Measurements from ENCODE around the gene CXADR.
"Not testable (repeated sequence)": the region's sequence is repeated elsewhere in the genome, so short reads cannot be mapped to it uniquely, and the experiment has no call there.

Gene CXADR

DNA sequence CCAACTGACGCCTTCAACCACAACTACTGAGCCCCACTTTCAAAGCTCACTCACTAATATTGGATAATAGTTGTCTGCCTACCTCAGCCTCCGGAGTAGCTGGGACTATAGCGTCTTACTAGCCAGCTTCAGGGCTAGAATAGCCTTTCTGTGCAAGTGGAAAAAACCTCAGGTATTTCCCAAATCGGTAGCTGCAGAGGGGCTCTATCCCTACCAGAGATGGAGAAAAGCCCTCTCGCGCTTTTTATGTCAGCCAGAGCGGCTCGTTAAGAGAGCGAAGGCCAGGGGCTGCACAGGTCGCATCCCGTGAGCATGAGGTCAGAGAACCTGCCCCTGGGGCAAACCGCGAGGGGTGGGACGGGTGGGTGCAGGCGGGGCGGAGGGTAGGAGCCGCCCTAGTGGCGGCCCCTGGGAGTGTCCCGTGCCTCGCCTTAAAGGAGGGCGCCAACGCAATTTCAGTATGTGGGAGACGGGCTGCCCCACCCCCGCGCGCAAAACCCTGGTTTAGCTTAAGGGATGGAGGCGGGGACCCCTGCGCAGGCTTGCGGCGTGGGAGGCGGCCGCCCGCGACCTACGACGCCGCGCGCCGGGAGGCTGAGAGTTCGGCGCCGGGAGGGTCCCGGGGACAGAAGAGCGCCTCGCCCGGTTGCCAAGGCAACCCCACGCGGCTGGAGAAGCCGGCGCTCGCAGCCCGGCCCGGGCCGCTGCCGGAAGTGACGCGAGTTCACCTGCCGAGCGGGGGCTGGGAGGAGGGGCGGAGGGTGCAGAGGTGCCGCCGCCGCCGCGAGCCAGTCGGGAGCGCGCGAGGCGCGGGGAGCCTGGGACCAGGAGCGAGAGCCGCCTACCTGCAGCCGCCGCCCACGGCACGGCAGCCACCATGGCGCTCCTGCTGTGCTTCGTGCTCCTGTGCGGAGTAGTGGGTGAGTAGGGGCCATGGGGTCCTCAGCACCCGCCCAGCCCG is at the start of gene CXADR:
TSS of gene CXADR (plus strand) at position 791 of the 961 bp plus-strand sequence. CDS start at position 878, 87 bp downstream.
- DNase-seq (ENCODE audit: low read depth in 2 of 2): peak; percentile 60 to 63

DNA sequence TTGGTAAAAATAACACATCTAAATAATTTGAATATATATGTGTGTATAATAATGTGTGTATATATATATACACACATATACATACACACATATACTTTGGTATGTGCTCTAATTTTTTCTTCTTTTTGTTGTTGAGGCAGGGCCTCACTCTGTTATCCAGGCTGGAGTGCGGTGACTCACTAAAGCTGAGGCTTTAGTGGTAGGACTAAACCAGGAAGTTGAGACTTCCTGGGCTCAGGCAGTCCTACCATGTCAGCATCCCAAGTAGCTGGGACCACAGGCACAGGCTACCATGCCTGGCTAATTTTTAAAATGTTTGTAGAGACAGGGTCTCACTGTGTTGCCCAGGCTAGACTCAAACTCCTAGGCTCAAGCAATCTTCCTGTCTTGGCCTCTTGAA is 46.7 kb upstream of the CXADR start:
- no peak for DNase-seq (ENCODE audit: low read depth in 2 of 2)

DNA sequence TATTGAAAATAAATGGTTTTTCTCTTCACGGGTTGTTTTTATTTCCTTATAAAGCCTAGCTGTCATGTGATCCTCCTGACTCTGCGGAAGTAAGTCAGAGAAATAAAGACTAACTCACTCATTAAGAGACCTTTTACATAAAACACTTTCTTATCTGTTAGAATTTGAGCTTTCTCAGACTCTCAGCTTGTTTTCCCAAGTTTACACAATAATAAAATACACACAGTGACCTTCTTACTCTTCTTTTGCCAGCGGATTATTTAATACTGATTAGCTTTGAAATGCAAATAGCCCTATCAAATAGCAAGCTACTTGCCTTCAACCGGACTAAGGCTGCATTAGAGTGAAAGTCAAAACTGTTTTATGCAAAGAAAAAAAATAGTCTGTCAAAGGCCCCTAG is 45.5 kb upstream of the CXADR start:
- no peak for DNase-seq (ENCODE audit: low read depth in 2 of 2)

DNA sequence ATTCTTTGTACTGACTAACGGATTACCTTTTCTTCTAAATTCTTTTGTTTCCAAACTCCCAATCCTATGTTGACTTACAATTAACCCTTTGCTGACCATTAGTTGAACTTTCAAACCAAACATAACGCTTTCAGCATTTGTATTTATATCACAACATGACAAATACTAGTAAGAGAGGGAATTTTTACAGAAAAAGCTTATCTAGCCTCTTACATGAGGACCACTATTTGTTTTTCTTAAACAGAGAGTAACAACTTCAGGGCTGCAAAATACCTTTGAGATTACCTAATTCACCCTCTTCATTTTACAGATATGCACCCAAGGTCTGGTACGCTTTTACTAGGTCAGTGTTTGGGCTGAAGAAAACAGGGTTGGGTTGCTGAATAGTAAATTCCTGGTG is 45.0 kb upstream of the CXADR start:
- DNase-seq (ENCODE audit: low read depth in 2 of 2): no peak

DNA sequence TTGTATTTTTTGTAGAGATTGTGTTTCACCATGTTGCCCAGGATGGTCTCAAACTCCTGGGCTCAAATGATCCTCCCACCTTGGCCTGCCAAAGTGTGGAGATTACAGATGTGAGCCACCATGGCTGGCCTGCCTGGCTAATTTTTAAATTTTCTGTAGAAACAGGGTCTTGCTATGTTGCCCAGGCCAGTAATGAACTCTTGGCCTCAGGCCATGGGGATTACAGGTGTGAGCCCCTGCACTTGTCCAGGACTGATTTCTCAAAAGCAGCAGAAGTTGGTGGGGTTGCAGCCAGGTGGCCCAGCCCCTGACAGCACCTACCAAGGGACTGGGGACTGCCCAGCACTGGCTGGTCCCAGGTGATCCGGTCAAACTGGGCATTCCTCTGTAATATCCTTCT is 44.1 kb upstream of the CXADR start:
- DNase-seq (ENCODE audit: low read depth in 2 of 2): no peak

DNA sequence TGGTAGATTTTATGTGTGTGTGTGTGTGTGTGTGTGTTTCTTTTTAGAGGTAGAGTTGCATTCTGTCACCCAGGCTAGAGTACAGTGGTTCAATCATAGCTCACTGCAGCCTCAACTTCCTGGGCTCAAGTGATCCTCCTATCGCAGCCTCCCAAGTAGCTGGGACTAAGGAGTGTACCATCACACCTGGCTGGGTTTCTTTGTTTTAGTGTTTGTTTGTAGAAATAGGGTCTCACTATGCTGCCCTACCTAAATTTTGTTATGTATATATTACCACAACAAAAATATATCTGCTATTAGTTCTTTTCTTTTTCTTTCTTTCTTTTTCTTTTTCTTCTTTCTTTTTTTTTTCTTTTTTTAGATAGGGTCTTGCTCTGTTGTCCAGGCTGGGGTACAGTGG is 43.1 kb upstream of the CXADR start:
- no peak for DNase-seq (ENCODE audit: low read depth in 2 of 2)

DNA sequence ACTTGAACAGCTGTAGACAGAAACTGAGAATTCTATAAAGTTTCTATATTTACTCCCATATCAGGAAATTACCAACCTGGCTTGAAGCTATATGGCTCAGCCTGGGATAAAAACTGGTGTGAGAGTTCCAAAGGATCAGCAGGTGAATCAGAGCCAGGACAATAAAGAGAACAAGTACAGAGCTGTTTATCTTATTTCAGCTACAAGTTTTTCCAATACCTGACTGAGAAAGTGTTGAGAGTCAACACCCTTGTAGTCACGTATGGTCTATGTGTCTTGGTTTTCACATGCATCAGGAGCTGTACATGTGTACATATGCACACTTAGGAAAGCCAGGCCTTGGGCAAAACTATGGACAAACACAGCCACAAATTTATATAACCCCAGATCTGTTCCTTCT is 40.7 kb upstream of the CXADR start:
- DNase-seq (ENCODE audit: low read depth in 2 of 2): no peak

DNA sequence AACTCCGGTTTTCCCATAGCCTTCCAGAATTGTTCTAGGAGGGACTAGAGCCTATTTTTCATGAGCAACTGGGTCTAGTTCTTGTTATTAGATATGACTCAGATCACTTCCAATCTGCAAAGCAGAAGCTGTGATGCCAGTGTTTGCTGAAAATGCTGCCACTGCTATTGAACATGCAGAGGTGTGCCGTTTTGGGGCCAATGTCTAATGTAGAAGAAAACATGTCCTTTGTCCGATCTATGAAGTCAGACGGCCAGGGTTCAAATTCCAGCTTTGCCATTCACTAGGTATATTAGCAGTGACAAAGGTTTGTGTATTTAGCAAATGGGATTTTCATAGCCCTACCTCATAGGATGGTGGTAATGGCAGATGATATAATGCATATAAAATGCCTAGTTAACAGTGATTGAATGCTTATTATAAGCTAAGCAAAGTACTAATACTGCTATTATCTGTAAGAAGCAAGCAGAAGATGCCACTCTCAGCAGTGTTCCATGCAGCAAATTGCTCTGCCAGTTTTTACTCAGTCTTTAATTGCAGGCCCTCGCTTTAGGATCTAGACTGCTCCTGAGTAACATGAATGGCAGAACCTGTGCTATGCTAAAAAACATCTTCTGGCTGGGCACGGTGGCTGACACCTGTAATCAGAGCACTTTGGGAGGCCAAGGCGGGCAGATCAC is 40.1 kb upstream of the CXADR start:
- DNase-seq (ENCODE audit: low read depth in 2 of 2): no peak

DNA sequence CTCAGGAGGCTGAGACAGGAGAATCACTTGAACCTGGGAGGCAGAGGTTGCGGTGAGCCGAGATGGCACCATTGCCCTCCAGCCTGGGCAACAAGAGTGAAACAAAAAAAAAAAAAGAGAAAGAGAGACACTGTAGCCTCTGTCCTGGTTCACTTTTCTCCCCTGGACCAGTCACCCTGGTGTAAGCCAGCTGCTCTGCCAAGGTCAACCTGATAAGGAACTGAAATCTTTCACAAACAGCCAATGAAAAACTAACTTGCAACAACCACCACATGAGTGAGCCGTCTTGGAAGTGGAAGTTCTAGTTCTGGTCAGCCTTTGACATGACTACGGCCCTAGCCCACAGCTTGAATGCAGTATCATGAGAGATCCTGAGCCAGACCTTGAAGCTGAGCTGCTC is 36.8 kb upstream of the CXADR start:
- no peak for DNase-seq (ENCODE audit: low read depth in 2 of 2)

DNA sequence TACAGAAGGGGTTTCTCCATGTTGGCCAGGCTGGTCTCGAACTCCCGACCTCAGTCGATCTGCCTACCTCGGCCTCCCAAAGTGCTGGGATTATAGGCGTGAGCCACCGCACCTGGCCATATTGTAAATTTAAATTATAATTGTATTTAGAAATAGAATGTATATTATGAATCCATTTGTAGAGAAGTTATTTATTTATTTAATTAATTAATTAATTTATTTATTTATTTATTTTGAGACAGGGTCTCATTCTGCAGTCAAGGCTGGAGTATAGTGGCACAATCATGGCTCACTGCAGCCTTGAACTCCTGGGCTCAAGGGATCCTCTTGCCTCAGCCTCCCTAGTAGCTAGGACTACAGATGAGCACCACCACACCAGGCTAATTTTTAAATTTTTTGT is 34.7 kb upstream of the CXADR start:
- not testable (repeated sequence) for DNase-seq (ENCODE audit: low read depth in 2 of 2)

DNA sequence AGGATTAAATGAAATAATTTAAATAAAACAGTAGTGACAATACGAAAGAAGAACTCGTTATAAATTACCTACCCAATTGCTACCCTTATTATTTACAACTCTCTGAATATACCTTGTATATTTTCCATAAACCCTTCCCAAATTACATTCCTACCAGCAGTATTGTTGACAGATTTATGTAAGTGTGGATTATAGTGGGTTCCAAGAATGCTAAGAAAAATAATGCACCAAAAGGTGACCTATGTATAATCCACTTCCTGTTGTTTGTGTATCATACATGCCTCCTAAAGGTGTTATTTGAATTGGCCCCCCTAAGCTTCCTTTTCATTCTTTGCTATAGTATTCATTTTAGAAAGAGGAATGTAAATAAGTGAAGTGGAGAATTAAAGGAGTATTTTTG is 33.2 kb upstream of the CXADR start:
- no peak for DNase-seq (ENCODE audit: low read depth in 2 of 2)

DNA sequence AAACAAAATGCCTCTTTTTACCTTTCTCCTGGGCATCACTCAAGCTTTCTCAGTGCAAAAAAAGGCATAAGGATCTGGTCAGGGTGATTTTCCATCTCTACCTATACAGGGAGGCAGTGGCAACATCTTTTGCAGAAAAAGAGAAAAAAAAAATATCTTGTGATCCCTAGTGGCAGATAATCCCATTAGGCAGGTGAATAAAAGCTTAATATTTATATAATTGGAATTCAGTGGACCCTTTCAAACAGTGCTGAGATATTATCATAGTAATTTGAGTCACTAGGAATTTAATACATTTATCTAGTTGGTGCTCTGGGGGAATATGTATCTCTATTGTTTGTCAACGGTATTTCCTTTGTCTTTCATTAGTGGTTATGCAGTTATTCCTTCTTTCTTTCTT is 29.9 kb upstream of the CXADR start:
- no peak for DNase-seq (ENCODE audit: low read depth in 2 of 2)

DNA sequence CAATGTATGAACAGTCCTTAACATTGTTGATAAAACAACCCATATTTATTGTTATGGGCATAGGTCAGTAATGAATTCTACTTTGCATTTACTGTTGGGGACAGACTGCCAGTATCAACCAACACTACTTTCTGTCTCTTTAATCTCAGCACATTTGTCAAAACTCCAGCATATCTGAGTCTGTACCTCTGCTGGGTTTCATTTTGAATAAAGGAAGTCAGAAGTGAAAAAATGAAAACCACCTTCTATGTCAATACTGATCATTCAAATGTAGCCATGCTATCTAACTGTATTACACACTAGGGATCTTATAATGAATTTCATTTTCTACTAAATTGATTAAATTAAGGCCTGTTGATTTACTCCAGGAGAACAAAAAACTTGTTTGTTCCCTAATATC is 24.2 kb upstream of the CXADR start:
- no peak for DNase-seq (ENCODE audit: low read depth in 2 of 2)

DNA sequence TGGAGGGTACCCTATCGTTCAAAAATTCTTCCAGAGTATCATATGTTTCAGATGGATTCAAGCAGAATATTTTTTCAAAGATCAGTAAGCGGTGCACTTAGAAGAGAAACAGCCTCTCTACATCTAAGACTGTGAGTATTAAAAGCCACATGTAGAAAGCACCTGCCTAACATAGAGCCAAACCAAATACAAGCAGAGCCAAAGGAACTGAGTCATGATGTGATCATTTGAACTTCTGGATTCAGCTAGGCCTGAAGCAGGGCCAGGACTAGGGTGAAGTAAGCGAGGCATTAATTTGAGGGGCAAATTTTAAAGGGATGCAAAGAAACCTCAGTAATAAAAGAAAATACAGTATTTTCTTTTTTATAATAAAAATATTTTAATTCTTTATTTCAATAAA is 23.3 kb upstream of the CXADR start:
- DNase-seq (ENCODE audit: low read depth in 2 of 2): not testable (repeated sequence)

DNA sequence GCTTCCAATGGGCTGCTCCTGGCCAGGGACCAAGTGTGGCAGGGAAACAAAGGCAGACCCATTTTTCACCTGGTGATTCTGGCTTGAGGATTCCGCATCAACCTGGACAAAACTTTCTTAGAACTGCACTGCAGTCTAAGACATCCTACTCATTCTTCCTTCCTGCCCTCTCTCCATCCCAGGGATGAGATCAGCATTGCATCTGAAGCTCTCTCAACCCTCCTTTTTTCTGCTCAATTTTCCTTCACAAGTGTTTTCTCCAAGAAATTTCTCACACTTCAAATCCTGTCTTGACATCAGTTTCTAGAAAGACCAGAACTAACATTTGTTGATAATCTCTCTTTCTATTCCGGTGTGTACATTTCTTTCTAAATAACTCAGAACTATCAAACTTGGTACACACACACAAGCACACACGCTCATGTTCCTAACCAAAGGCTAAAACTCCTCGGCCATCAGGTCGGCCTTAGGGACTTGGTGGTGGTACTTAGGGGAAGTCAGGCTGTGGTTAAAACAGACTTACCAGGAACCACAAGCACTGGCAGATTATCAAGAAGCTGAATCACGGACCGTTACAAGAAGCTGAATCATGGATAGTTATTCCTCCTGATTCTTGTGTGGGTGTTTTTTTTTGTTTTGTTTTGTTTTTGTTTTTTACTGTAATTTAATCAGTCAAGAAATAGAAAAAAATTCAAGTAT is 21.0 kb upstream of the CXADR start:
- no peak for DNase-seq (ENCODE audit: low read depth in 2 of 2)

DNA sequence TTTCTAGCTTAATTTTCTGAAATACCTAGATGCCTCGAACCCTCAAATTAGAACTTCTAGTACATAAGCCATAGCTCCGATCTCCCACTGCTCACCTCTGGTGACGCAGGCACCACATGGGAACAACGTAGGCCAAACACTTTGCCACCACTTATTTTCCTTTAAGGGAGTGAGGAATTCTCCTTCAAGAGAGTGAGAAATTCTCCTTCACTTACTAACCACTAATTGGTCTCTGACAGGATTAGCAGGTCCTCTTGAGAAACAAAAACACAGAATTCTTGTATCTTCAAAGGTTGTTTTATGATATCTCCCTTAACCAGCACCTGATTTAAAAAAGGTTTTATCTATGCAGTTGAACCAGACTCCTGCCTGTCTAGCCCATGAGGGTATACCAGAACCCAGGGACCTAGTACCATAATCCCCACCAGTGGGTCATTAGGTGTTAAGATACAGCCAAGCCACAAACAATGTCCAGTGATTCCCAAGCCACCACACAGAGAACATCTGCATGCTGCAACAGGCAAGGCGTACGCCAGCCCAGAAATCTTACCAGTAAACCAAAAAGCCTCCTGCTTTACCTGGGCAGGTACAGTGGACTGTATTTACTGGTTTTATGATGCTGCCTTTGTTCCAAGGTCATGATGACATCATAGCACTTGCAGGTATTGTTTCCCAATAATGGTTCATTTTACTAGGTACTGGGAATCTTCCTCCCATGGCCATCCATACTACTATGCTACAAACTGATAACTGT is 20.3 kb upstream of the CXADR start:
- no peak for DNase-seq (ENCODE audit: low read depth in 2 of 2)

DNA sequence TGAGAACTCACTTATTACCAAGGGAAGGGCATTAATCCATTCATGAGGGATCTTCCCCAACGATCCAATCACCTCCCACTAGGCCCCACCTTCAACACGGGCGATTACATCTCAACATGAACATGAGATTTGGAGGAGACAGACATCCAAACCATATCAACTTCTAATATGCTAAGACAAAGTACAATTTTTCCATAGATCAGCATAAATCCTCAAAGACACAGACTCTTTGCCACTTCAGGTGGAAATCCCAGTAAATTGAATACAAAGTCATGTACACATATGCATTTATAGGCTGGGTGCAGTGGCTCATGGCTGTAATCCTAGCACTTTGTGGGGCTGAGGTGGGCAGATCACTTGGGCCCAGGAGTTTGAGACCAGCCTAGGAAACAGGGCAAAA is 18.8 kb upstream of the CXADR start:
- no peak for DNase-seq (ENCODE audit: low read depth in 2 of 2)

DNA sequence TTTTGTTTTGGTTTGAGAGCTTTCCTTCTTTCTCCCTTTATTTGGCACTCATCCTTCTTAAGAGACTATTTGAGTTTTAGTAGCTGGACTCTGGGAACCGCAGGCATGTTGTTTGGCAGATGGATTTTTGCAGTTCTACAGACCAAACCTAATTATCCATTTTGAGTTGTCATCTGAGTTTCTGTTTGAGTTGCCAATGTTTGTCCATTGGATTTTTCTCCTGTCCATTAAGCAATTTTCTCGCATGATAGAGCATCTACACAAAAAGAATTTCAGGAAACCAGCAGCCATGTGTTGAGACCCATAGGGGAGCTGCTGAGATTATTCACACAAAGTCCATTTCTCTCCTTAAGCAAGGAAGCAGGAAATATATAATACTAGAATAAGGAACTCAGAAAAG is 17.2 kb upstream of the CXADR start:
- no peak for DNase-seq (ENCODE audit: low read depth in 2 of 2)

DNA sequence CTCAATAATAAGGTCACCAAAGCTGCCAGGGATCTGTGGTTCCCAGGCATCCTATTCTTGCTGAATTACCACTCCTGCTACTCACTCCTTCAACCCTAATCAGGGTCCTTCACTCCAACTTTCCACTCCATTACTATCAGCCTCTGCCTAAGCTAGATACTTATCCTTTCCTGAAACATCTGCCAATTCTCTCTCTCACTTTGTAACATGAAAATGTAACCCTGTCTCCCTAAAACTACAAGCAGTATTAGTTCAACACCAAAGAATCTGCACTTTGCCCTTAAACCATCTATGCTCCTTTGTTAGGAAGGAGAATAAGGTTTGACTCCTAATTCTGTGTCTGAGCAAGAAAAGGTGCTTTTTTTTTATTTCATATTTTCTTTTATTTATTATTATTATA is 15.5 kb upstream of the CXADR start:
- no peak for DNase-seq (ENCODE audit: low read depth in 2 of 2)

DNA sequence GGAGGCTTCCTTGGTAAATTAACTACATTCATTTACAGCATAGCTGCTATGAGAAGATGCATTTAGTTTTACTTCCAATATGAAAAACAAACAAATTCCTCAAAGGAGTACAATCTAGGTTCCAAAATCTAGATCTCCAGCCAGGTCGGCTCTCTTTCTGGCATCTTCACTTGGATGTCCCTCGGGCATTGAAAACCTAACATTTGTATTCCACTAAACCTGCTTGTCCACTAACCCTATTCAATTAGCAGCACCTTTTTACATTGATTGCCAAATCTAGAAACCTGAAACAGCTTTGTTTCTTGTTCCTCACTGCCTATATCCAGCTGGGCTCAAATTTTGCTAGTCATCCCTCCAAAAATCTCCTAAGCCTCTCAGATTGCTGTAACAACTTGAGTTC is 14.3 kb upstream of the CXADR start:
- DNase-seq (ENCODE audit: low read depth in 2 of 2): no peak

DNA sequence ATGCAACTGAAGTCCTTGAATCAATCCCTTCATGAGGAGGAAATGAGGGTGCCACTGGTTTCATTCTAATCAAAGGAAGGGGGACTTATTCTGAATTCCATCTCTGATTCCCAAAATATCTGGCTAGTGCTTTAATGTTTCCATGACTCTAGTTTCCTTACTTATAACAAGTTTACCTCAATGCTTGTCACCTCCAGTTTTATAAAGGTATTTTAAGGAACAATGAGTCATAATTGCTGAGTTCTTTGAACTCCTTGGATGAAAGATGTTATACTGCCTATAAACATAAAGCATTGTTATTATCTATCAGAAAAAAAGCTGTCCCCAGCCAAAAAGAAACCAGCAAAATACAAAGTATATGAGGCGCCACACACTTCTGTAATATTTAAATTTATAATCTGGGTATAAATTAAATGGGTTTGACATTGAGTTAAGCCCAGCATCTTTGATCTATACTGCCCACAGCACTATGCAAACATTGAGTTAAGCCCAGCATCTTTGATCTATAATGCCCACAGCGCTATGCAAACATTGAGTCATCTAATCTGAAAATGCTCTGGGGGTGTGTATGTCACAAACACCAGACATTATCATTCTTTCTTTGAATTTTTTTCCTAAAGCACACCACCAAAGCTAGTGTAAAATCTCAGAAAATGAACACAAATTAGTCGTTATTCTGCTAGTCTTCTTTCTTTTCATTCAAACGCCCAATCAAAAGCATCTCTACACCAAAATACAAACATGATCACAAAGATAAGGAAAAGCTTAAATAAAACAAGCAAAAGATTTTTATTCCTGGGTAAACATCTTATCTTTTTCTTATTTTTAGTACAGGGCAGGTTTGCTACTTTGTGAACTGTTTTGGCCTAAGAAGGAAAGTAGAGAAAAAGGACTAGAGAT is 11.5 kb upstream of the CXADR start:
- no peak for DNase-seq (ENCODE audit: low read depth in 2 of 2)

Measured in stimulated activated CD8-positive, alpha-beta memory T cell treated with anti-CD3 and anti-CD28 coated beads, Interleukin-2, amount 100 ng/mL, for 48 hours (primary cell).